Anterior cingulate cortex (tissue), 58 donors: ENCODE results near the gene UQCRQ.
"Not testable (repeated sequence)": the region's sequence is repeated elsewhere in the genome, so short reads cannot be mapped to it uniquely, and the experiment has no call there.

Experiments used
- DNase-seq, 58 donors: peaks; one replicate each; lab custom pipeline; 2025; lab: John Stamatoyannopoulos, UW

The UQCRQ gene

GRCh38 chr5:132831095-132831860 lies 35.2 kb upstream of the UQCRQ start:
- DNase-seq, result no peak

DNA sequence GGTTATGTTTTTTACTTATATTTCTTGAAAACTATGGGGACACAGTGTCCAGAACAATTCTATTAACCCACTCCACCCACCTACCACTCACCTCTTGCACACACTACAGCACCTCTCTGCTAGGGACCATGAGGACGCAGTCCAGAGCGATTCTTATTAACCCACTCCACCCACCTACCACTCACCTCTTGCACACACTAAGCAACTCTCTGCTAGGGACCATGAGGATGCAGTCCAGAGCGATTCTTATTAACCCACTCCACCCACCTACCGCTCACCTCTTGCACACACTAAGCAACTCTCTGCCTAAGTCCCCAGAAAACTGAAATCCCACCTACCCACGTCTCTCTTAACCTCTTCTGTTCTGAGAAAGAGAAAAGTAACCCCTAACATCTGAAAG lies 33.8 kb upstream of the UQCRQ start:
- no peak for DNase-seq

GRCh38 chr5:132834057-132834456 lies 32.4 kb upstream of the UQCRQ start:
- DNase-seq, result no peak

DNA sequence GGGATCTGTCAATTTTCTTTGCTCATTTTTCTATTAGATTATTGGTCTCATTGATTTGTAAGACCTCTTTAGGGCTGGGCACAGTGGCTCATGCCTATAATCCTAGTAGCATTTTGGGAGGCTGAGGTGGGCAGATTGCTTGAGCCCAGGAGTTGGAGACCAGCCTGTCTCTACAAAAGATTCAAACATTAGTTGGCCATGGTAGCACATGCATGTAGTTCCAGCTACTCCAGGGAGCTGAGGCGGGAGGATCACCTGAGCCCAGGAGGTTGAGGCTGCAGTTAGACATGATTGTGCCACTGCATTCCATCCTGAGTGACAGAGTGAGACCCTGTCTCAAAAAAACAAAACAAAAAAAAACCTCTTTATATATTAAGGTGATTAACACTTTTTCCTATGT lies 29.6 kb upstream of the UQCRQ start:
- DNase-seq, result no peak

DNA sequence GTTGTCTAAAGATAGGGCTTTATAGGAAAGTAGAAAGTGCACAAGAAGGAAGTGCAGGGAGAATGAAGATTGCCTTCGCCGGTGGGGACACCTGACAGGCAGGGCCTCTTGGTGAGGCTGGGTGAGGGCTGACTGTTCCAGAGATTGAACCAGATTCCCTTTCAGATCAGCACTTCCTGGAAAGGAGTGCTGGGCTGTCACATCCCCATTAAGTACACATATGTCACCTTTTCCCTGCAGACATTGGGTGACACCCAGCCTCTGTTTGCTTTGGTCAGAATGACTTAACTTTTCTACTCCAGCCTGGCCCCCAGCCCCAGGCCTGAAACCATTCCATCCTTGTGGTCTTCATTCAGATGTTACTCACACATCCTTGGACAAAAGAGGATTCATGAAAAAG lies 28.6 kb upstream of the UQCRQ start:
- DNase-seq, result no peak

- peak in 2 of 58 donors; percentile 10 to 26 for DNase-seq
These were observed 27.7 kb upstream of the UQCRQ start for GRCh38 chr5:132838516-132839282.

GRCh38 chr5:132839426-132840301 lies 26.8 kb upstream of the UQCRQ start:
- DNase-seq, result no peak

DNA sequence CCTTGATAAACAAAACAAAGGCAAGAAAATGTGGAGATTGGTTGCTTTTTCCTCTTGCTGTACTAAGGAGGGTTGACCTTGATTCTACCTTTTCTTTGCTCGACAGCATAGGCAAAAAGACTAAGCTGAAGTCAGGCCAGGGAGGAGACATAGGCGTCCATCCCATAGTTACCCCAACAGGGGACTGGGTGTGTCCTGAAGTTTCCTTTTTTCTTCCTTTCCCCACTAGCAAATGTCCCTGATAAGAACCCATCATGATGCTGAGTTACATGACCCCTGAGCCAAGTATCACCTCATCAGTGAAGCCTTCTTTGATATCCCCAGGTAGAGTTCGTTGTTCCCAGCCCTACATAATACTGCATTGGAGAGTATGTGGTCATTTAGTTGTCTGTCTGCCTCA lies 26.1 kb upstream of the UQCRQ start:
- DNase-seq, result no peak

GRCh38 chr5:132840896-132841295 lies 25.5 kb upstream of the UQCRQ start:
- no peak for DNase-seq

- peak in 1 of 58 donors; percentile 27 for DNase-seq
These were observed 25.1 kb upstream of the UQCRQ start for GRCh38 chr5:132841305-132841704.

DNA sequence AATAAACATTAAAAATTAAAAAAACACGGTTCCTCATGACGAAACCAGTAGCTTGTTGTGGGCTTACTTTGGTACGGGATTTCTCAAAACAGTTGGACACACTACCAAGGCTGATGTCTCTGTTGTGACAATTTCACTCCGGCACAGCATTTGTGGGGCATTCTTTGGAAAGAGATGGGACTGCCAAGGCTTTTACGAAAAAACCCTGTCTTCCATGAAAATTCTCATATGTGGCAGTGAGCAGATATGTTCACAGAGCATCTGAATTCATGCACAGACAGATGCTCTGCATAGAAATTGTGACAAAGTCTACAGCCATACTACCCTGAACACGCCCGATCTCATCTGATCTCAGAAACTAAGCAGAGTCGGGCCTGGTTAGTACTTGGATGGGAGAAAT lies 18.2 kb upstream of the UQCRQ start:
- DNase-seq, result no peak

DNA sequence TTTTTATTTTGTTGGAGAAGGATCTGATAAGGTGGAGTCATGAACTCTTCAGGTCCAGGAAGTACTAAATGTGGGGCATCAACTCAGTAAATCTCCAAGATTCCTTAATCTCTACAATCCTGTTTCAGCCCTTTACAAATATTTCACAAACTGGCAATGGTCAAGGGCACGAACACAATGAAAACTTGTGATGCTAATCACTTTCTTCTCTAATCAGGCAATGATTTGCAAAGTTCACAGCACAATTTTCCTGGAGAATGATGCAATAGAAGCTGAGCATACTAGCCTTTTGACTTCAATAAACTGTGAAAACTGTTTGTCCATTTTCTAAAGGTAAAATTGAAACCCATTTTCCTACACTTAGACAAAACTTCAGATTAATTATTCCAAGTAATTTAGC lies 17.1 kb upstream of the UQCRQ start:
- DNase-seq, result no peak

GRCh38 chr5:132850066-132850465 lies 16.4 kb upstream of the UQCRQ start:
- DNase-seq, result no peak

- no peak for DNase-seq
These were observed 13.1 kb upstream of the UQCRQ start for GRCh38 chr5:132853323-132853722.

DNA sequence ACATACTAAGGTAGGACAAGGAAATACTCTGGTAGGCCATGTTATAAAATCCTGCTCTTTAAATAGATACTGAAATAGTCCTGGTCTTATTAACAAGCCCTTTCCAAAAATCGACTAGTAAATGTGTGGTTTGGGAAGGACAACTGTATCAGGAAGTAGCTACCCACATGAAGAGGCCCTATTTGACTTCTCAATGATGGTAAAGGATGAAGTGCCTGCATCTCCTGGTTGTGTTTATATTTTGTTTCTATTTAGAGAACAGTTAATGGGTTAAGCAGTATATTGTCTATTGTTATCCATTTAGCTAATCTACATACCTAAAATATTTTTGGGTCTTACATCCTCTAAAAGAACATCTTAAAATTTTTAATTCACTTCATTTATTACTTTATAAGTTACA lies 12.7 kb upstream of the UQCRQ start:
- DNase-seq, result no peak

GRCh38 chr5:132854301-132854700 lies 12.1 kb upstream of the UQCRQ start:
- DNase-seq, result no peak

- DNase-seq, result not testable (repeated sequence)
These were observed 11.4 kb upstream of the UQCRQ start for GRCh38 chr5:132854992-132855391.

DNA sequence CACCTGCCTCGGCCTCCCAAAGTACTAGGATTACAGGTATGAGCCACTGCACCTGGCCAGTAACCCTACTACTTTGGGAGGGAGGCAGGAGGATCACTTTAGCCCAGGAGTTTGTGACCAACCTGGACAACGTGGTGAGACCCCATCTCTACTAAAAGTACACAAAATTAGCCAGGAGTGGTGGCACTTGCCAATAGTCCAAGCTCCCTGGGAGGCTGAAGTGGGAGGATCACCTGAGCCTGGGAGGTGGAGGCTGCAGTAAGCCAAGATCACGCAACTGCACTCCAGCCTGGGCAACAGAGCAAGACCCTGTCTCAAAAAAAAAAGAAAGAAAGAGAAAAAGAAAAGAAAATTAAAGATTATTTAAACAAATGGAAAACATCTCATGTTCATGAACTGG lies 10.4 kb upstream of the UQCRQ start:
- DNase-seq, result no peak

- no peak for DNase-seq
These were observed 6.5 kb upstream of the UQCRQ start for GRCh38 chr5:132859889-132860437.

DNA sequence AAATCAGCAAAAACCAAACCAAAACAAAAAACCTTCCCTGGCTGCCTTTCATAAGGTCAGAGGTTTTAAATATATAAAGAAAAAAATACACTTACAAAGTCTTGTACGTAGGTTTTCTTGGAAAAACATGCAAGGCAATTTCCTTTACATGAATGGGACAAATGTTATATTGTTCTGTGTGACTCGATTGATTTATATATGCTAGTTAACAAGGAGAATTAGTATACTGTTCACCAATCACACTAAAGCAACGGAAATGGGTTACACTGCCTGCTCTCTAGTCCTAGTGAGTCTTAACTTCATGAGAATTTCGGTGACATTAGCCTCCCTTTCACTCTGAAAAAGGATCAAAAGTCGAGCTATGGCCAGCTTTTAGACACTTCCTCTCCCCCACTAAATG lies 5.7 kb upstream of the UQCRQ start:
- DNase-seq, result no peak
